Measurements from ENCODE around the gene SH2D3A.

Gene SH2D3A

GRCh38 chr19:6760606-6761005 is 6.6 kb downstream of the SH2D3A start:
- no peak for DNase-seq (ENCODE audit: low read depth)
- H3K4me3 ChIP-seq (replicated peaks; ENCODE audit: low read depth, low read length), result no peak overlapping the region
- TF ChIP-seq, protein P1, sequence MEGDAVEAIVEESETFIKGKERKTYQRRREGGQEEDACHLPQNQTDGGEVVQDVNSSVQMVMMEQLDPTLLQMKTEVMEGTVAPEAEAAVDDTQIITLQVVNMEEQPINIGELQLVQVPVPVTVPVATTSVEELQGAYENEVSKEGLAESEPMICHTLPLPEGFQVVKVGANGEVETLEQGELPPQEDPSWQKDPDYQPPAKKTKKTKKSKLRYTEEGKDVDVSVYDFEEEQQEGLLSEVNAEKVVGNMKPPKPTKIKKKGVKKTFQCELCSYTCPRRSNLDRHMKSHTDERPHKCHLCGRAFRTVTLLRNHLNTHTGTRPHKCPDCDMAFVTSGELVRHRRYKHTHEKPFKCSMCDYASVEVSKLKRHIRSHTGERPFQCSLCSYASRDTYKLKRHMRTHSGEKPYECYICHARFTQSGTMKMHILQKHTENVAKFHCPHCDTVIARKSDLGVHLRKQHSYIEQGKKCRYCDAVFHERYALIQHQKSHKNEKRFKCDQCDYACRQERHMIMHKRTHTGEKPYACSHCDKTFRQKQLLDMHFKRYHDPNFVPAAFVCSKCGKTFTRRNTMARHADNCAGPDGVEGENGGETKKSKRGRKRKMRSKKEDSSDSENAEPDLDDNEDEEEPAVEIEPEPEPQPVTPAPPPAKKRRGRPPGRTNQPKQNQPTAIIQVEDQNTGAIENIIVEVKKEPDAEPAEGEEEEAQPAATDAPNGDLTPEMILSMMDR (IDR thresholded peaks at IDR 0.05; ENCODE audit: low read length, missing control alignments), result no peak

GRCh38 chr19:6754653-6755463 is 12.4 kb downstream of the SH2D3A start:
- no peak for DNase-seq (ENCODE audit: low read depth)
- H3K4me3 ChIP-seq (replicated peaks; ENCODE audit: low read depth, low read length), result no peak overlapping the region
- TF ChIP-seq, protein P1 (IDR thresholded peaks at IDR 0.05; ENCODE audit: low read length, missing control alignments), result no peak

GRCh38 chr19:6754136-6754535 is 13.1 kb downstream of the SH2D3A start:
- TF ChIP-seq, protein P1 (IDR thresholded peaks at IDR 0.05; ENCODE audit: low read length, missing control alignments), result no peak
- no peak for DNase-seq (ENCODE audit: low read depth)
- no peak overlapping the region for H3K4me3 ChIP-seq (replicated peaks; ENCODE audit: low read depth, low read length)

DNA sequence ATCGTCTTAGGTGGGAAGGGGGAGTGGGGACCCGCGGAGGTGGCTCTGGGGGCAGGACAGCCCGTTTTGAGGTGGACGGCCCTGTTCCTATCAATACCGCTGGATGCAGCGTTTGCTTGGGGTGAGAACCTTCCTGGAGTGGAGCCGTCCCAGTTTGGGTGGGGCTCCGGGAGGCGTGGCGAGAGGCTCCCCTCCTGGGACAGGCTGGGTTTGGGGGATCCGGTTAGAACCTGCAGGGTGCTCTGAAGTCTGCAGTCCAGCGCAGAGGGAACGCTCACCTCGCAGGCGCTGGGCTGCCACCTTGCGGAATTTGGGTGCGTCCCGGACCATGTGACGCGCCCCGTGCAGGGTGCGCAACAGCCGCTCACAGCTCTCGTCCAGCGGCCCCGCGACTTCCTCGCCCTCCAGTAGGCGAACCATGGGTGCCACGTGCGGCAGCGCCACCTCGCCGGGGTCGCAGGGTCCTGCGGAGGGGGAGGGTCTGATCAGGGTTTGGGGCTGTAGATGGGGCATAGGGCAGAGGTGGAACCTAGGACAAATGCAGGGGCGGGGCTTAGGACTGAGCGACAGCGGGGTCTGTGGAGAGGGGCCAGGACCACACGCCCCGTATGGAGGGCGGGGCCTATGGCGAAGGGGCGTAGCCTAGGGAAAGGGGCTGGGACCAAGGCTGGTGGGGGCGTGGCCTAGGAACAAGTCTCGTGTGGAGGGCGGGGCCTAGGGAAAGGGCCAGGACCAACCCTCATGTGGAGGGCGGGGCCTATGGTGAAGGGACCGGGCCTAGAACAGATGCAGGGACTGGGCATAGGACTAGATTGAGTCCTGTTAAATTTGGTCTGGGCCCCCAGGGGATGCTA is 13.8 kb downstream of the SH2D3A start:
- H3K4me3 ChIP-seq (replicated peaks; ENCODE audit: low read depth, low read length), result peak overlapping the region; percentile 37
- TF ChIP-seq, protein P1 (IDR thresholded peaks at IDR 0.05; ENCODE audit: low read length, missing control alignments), result peak; percentile 29
- peak; percentile 72 for DNase-seq (ENCODE audit: low read depth)

- TF ChIP-seq, protein P1 (IDR thresholded peaks at IDR 0.05; ENCODE audit: low read length, missing control alignments), result no peak
- H3K4me3 ChIP-seq (replicated peaks; ENCODE audit: low read depth, low read length), result no peak overlapping the region
- DNase-seq (ENCODE audit: low read depth), result no peak
Measured at GRCh38 chr19:6752256-6753177, 14.7 kb downstream of the SH2D3A start.

DNA sequence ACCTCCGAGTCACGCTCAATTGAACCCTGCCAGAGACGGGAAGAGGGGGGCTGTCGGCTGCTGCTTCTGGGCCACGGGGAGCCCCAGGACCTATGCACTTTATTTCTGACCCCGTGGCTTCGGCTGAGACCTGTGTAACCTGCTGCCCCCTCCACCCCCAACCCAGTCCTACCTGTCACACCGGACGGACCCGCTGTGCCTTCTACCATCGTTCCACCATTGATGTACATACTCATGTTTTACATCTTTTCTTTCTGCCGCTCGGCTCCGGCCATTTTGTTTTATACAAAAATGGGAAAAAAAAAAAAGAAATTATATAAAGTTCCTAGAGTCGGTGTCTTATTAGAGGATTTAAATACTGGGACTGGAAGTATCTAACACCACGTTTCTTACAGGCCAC is 16.0 kb downstream of the SH2D3A start:
- DNase-seq (ENCODE audit: low read depth), result no peak
- H3K4me3 ChIP-seq (replicated peaks; ENCODE audit: low read depth, low read length), result no peak overlapping the region
- TF ChIP-seq, protein P1 (IDR thresholded peaks at IDR 0.05; ENCODE audit: low read length, missing control alignments), result no peak

Measured in fibroblast of pulmonary artery (primary cell).